Activated B cell treated with CpG ODN at 0.5 μM for 24 hours (primary cell): Measurements from ENCODE around the gene RPS6KL1. TPM values are rescaled to one million over a fixed set of nuclear protein-coding genes. Genes with fewer than 3 reads are reported as not detected.

Source experiments
- ATAC-seq: fragments of 200-7000 bp; cut with Tn5 transposase; one replicate; pipeline ENCODE4 v1.10.0; 2021; ENCODE audit warnings: low read depth, mild to moderate bottlenecking, moderate library complexity
- CTCF ChIA-PET: fragments of 350-600 bp; sonication (Branson Sonifier 250); formaldehyde crosslinking; loops from one replicate; lab custom pipeline; 2021; ENCODE audit warnings: antibody characterized with exemption; lab: Charles Lee
- POLR2A ChIA-PET: fragments of 350-600 bp; sonication (Branson Sonifier 250); formaldehyde crosslinking; loops from one replicate; lab custom pipeline; 2021; ENCODE audit warnings: antibody characterized with exemption; lab: Charles Lee
- DNase-seq: peaks from one replicate; pipeline ENCODE4 v3.0.0; 2022
- H3K27ac Mint-ChIP-seq: one replicate; pipeline ENCODE4 v1.8.0; 2020; ENCODE audit warnings: mixed read lengths
- H3K27me3 Mint-ChIP-seq: one replicate; pipeline ENCODE4 v1.8.0; 2021; ENCODE audit warnings: mixed read lengths
- H3K36me3 Mint-ChIP-seq: one replicate; pipeline ENCODE4 v1.8.0; 2021; ENCODE audit warnings: low read depth, mixed read lengths
- H3K4me1 Mint-ChIP-seq: one replicate; pipeline ENCODE4 v1.8.0; 2021; ENCODE audit warnings: mixed read lengths
- H3K4me3 Mint-ChIP-seq: one replicate; pipeline ENCODE4 v1.8.0; 2020; ENCODE audit warnings: mild to moderate bottlenecking, mixed read lengths
- H3K9me3 Mint-ChIP-seq: one replicate; pipeline ENCODE4 v1.8.0; 2020; ENCODE audit warnings: mixed read lengths
- CTCF ChIP-seq: fragments of 200-600 bp; IDR thresholded peaks from one replicate; pipeline ENCODE4 v1.8.0; 2022; ENCODE audit warnings: antibody characterized with exemption, mild to moderate bottlenecking
- intact Hi-C: fragments of 100-400 bp; cut with micrococcal nuclease; formaldehyde crosslinking; loops from one replicate; pipeline ENCODE4 v1.15.1; 2024
- total RNA-seq: library from RNA; stranded (reverse); gene quantifications from 2 replicates; pipeline ENCODE4 v1.2.3, GENCODE V29; 2022

The RPS6KL1 gene
- total RNA-seq, 1 donor from 2014 or later = 5.2 TPM

- no peaks in the 10 kb centered on the region for H3K4me1 Mint-ChIP-seq
- H3K9me3 Mint-ChIP-seq = no peaks in the 10 kb centered on the region
- H3K4me3 Mint-ChIP-seq = no peak overlapping the region
- no peak overlapping the region for H3K27ac Mint-ChIP-seq
- DNase-seq (no peak), ATAC-seq (no peak)
- TF ChIP-seq CTCF = no peak
- no peaks in the 10 kb centered on the region for H3K36me3 Mint-ChIP-seq
- peaks cover 11% of the 10 kb centered on the region for H3K27me3 Mint-ChIP-seq
- ChIA-PET CTCF (no interaction called here), POLR2A (no interaction called here)
- intact Hi-C loops = no loop called here
Measured at GRCh38 chr14:74952697-74953484, 29.8 kb upstream of the RPS6KL1 start.

- no peaks in the 10 kb centered on the region for H3K36me3 Mint-ChIP-seq
- TF ChIP-seq CTCF = no peak
- no peak for ATAC-seq
- no peak overlapping the region for H3K27ac Mint-ChIP-seq
- H3K4me1 Mint-ChIP-seq = no peaks in the 10 kb centered on the region
- DNase-seq = no peak
- no peaks in the 10 kb centered on the region for H3K9me3 Mint-ChIP-seq
- intact Hi-C loops = no loop called here
- no peak overlapping the region for H3K4me3 Mint-ChIP-seq
- ChIA-PET POLR2A (no interaction called here), CTCF (no interaction called here)
- H3K27me3 Mint-ChIP-seq = peaks cover 11% of the 10 kb centered on the region
Measured at GRCh38 chr14:74952180-74952665, 29.2 kb upstream of the RPS6KL1 start.

GRCh38 chr14:74951443-74952179 is 28.6 kb upstream of the RPS6KL1 start:
- Mint-ChIP-seq H3K9me3 (no peaks in the 10 kb centered on the region), H3K27ac (no peak overlapping the region), H3K4me1 (peaks cover 6% of the 10 kb centered on the region), H3K27me3 (peaks cover 11% of the 10 kb centered on the region), H3K4me3 (no peak overlapping the region), H3K36me3 (no peaks in the 10 kb centered on the region)
- POLR2A ChIA-PET = no interaction called here
- DNase-seq (no peak), ATAC-seq (no peak)
- CTCF ChIA-PET = no interaction called here
- no peak for TF ChIP-seq CTCF
- intact Hi-C loops = no loop called here

GRCh38 chr14:74950795-74951442 is 27.9 kb upstream of the RPS6KL1 start:
- H3K4me1 Mint-ChIP-seq = peaks cover 11% of the 10 kb centered on the region
- ATAC-seq = no peak
- CTCF ChIA-PET = no interaction called here
- H3K4me3 Mint-ChIP-seq = no peak overlapping the region
- no peaks in the 10 kb centered on the region for H3K9me3 Mint-ChIP-seq
- H3K36me3 Mint-ChIP-seq = no peaks in the 10 kb centered on the region
- no peak for TF ChIP-seq CTCF
- no peak for DNase-seq
- H3K27me3 Mint-ChIP-seq = peaks cover 7% of the 10 kb centered on the region
- intact Hi-C loops = no loop called here
- POLR2A ChIA-PET = no interaction called here
- no peak overlapping the region for H3K27ac Mint-ChIP-seq
